GM23248 (cell line): Measurements from ENCODE around the gene FAXC.

ENCODE experiments used
- EZH2 ChIP-seq: fragments of 200-600 bp; sonication (generic); IDR thresholded peaks from 2 replicates; pipeline ENCODE4 v1.6.1; 2018; ENCODE audit warnings: antibody characterized with exemption, mild to moderate bottlenecking; ENCODE audit not compliant: insufficient read depth, poor library complexity, severe bottlenecking
- EZH2phosphoT487 ChIP-seq: fragments of 200-600 bp; sonication (generic); IDR thresholded peaks from 2 replicates; pipeline ENCODE4 v1.6.1; 2018; ENCODE audit warnings: antibody characterized with exemption, moderate library complexity, mild to moderate bottlenecking, low read depth; ENCODE audit not compliant: insufficient read depth

- TF ChIP-seq EZH2: no peak
- TF ChIP-seq EZH2phosphoT487: no peak
These were observed 24.5 kb downstream of the FAXC start for GRCh38 chr6:99324996-99325395.
